Muscle layer of duodenum (tissue), 2 donors: ENCODE measurements around the gene OSBPL5.

ENCODE experiments used
- H3K27ac ChIP-seq: one replicate; pipeline ENCODE4 v1.7.0; 2013; ENCODE audit warnings: mild to moderate bottlenecking, low read length
- H3K27me3 ChIP-seq: one replicate; pipeline ENCODE4 v1.7.0; 2013; ENCODE audit warnings: low read depth, mild to moderate bottlenecking, control low read depth, low read length
- H3K36me3 ChIP-seq, 2 donors: one replicate each; pipeline ENCODE4 v1.7.0; 2013; ENCODE audit warnings: low read length in 2 of 2, control low read depth in 1 of 2, mild to moderate bottlenecking in 1 of 2; ENCODE audit not compliant: insufficient read depth in 2 of 2, control insufficient read depth in 1 of 2
- H3K4me1 ChIP-seq, 2 donors: one replicate each; pipeline ENCODE4 v1.7.0; 2013; ENCODE audit warnings: low read length in 2 of 2, mild to moderate bottlenecking in 2 of 2, control low read depth in 1 of 2, moderate library complexity in 1 of 2; ENCODE audit not compliant: insufficient read depth in 2 of 2, control insufficient read depth in 1 of 2
- H3K4me3 ChIP-seq, 2 donors: one replicate each; pipeline ENCODE4 v1.7.0; 2013; ENCODE audit warnings: low read length in 2 of 2, low read depth in 1 of 2, mild to moderate bottlenecking in 1 of 2
- H3K9me3 ChIP-seq, 2 donors: one replicate each; pipeline ENCODE4 v1.7.0; 2013; ENCODE audit warnings: low read length in 2 of 2, control low read depth in 1 of 2, mild to moderate bottlenecking in 1 of 2; ENCODE audit not compliant: control insufficient read depth in 1 of 2
- donor health status: healthy.

OSBPL5 gene

DNA sequence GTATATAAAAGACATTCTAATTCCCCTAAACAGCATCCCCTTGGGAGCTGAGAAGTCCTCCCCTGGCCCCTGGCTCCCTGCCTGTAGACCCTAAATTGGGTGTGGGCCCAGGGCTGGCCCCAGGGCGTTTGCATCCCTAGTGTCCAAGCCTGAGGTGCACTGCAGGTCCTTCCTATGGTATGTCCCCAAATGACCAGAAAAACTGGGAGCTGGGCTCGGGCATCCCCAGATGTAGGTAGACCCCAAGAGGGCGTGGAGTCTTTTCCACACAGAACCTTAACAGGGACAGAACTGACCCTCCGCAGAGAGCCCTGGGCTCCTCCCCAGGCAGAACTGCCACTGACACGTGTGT lies 782 bp upstream of the OSBPL5 start:
- H3K9me3 ChIP-seq, result no peaks in the 10 kb centered on the region
- H3K36me3 ChIP-seq, result no peaks in the 10 kb centered on the region
- no peak overlapping the region for H3K27ac ChIP-seq
- H3K4me3 ChIP-seq, result peak overlapping the region in 1 of 2 donors; percentile 87
- peaks cover 16 to 50% of the 10 kb centered on the region in 2 donors for H3K4me1 ChIP-seq
- no peaks in the 10 kb centered on the region for H3K27me3 ChIP-seq

DNA sequence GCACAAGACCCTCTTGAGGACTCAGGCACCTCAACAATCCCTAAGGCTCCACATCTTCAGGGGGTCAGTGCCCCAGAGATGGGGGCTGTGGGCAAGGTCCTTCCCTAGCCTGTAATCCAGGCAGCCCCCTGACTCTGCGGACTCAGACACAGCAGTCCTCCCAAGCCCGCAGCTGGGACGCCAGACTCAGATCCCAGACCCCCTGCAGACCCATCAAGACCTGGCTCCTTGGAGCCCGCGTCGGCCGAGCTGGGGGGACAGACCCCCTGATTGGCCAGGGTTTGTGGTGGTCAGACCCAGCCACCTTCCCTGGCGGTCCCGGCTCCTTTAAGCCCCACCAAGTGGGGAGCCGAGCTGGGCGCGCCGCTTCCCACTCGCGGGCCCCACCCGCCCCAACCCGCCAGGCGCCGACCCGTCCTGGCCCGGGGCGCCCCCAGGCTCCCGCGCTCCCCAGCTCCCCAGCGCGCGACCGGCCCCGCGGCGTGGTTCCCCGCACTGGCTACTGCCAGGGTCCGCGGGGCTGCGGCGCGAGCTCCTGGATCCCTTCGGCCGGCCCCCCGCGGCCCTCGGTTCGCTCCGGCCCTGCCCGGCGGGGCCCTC lies 458 bp downstream of the OSBPL5 start:
- Histone ChIP-seq H3K27me3 (no peaks in the 10 kb centered on the region), H3K9me3 (no peaks in the 10 kb centered on the region), H3K4me3 (peak overlapping the region; percentile 87), H3K36me3 (no peaks in the 10 kb centered on the region), H3K4me1 (peaks cover 19 to 46% of the 10 kb centered on the region in 2 donors), H3K27ac (peak overlapping the region; percentile 45)

DNA sequence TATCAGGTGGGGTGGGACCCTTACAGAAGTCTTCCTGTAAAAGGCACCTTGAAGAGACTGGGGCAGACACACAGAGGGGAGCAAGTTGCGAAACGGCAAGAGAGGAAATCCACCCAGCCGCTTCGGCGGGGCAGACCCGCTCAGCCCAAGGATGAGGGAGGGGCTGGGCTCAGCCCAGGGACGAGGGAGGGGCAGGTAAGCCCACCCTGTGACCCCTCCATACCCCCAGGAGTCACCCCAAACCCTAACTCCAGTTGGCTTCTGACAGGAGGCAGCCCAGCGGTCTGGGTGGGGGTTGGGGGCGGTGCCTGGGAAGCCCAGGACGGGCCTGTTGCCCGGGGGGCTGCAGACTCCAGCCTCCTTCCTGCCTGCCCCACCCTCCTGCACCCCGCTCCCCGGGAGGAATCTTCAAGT lies 965 bp downstream of the OSBPL5 start:
- Histone ChIP-seq H3K36me3 (no peaks in the 10 kb centered on the region), H3K27me3 (no peaks in the 10 kb centered on the region), H3K27ac (peak overlapping the region; percentile 45), H3K9me3 (no peaks in the 10 kb centered on the region), H3K4me1 (peaks cover 19 to 48% of the 10 kb centered on the region in 2 donors), H3K4me3 (peak overlapping the region; percentile 87)

DNA sequence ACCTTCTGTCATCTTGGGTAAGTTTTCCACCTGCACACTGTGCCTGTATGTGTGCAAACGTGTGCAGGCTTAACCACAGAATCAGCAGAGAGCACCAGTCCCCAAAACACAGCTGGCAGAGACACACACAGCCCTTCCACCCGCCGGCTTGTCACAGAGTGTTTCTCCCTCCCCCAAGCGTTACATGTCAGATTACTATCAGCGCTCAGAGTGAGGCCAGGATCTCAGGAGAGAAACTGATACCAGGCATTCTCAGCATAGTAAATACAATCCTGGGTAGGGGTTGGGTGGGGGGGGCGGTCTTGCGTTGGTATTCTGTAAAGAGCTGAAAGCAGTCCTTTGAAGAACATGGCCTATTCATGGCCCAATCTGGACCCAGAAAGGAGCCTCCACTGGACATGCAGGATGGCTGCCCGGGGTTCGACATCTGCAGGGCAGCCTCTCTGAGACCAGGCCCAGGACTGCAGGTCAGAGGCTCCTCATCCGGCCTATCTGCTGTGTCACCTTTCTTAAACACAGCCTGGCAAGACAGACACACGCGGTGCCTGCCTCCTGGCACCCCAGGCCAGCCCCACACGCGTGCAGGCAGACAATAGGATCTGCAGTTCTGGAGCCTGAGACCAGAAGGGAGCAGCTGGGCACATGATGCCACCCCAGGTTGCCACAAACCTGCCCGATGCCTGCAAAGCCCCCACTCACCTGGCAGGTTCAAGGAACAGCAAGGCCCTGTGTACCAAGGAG lies 1.7 kb downstream of the OSBPL5 start:
- Histone ChIP-seq H3K27ac (peak overlapping the region; percentile 45), H3K27me3 (no peaks in the 10 kb centered on the region), H3K4me3 (peak overlapping the region; percentile 87), H3K9me3 (no peaks in the 10 kb centered on the region), H3K36me3 (no peaks in the 10 kb centered on the region), H3K4me1 (peaks cover 19 to 51% of the 10 kb centered on the region in 2 donors)

DNA sequence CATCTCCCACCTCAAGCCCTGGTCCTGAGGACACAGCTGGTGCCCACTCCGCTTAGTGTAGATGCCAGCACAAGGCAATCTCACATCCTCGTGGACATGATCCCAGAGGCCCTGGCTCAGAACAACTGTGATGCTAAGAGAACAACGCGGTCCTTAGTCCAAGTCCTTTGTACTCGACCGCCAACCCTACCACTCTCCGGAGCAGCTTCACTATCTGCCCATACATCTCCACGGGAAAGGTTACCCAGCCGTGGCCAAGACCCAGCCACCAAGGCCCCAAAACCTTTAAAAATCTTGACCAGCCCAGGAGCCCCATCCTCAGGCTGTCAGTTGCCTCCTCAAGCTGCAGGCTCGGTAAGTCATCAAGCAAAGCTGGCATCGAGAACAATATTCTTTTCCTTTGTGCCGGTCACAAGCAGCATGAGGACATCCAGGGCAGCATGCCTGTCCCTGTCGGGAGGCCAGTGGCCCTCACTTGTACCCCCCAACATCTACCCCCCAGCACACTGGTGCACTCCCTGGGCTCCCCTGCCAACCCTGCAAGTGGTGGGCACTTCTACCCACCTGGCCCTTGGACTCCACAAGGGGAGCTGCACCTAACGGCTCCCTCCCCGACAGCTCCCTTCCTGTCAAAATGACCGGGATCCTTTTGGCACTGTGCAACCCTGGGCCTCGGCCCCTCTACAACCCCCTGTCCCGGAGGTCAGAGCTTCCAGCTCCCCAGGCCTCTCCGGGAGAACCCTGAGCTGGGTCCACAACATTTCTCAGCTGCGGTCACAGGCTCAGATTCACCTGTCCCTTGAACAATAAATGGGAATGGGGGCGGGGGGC lies 2.5 kb downstream of the OSBPL5 start:
- Histone ChIP-seq H3K27ac (peak overlapping the region; percentile 87), H3K4me3 (peak overlapping the region; percentile 30 to 71)

DNA sequence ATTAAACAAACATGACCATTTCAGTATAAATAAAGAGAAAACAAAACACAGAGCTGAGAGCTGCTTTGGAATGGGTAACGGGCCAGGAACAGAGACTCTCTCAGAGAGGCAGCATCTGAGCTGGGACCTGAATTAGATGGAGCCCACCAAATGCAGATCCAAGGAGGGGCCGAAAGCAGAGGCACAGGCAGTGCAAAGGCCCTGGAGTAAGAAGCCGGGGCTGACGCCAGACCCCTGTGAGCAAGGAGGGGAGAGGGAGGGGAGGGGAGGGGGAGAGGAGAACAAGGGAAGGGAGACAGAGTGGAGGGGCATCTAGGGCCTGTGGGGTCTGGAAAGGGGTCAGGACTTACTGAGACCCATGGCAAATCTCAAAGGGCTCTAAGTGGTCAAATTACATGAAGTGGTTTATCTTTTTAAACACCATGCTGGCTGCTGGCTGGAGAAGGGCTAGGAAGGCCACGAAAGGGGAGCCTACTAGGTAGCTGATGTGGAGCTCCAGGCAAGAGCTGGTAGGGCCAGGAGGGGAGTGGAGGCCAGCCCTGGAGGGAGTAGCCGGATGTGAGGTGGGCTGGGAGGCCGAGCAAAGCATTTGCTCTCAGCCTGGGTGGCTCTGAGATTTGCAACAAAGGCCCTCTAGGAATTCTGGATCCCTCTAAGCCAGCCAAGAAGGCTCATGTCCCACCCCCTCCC lies 3.2 kb downstream of the OSBPL5 start:
- H3K9me3 ChIP-seq, result no peaks in the 10 kb centered on the region
- peak overlapping the region in 1 of 2 donors; percentile 71 for H3K4me3 ChIP-seq
- H3K4me1 ChIP-seq, result peaks cover 22 to 67% of the 10 kb centered on the region in 2 donors
- H3K27ac ChIP-seq, result peak overlapping the region; percentile 87
- H3K27me3 ChIP-seq, result no peaks in the 10 kb centered on the region
- H3K36me3 ChIP-seq, result no peaks in the 10 kb centered on the region

More for the DNA sequence above, 2.5 kb downstream of the OSBPL5 start:
- Histone ChIP-seq H3K27me3 (no peaks in the 10 kb centered on the region), H3K36me3 (no peaks in the 10 kb centered on the region), H3K4me1 (peaks cover 19 to 59% of the 10 kb centered on the region in 2 donors), H3K9me3 (no peaks in the 10 kb centered on the region)

DNA sequence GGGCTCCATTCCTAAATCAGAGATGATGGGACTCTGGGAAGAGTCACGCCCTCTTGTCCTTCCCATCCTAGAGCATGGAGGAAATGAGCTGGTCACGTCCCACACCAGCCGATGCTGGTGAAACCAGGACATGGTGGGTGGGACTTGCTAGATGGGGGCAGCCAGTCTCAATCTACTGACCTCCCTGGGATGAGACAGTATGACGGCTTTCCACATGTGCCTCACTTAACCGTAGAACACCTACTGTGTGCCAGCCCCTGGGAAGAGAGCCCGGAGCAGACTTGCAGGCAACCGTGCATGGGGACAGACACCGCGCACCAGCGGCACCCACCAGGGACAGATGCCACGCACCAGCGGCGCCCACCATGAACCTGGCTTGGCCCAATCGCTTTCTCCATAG lies 3.8 kb downstream of the OSBPL5 start:
- H3K36me3 ChIP-seq, result no peaks in the 10 kb centered on the region
- no peaks in the 10 kb centered on the region for H3K27me3 ChIP-seq
- H3K4me1 ChIP-seq, result peaks cover 26 to 72% of the 10 kb centered on the region in 2 donors
- H3K4me3 ChIP-seq, result peak overlapping the region; percentile 62 to 71
- peak overlapping the region; percentile 87 for H3K27ac ChIP-seq
- no peaks in the 10 kb centered on the region for H3K9me3 ChIP-seq

DNA sequence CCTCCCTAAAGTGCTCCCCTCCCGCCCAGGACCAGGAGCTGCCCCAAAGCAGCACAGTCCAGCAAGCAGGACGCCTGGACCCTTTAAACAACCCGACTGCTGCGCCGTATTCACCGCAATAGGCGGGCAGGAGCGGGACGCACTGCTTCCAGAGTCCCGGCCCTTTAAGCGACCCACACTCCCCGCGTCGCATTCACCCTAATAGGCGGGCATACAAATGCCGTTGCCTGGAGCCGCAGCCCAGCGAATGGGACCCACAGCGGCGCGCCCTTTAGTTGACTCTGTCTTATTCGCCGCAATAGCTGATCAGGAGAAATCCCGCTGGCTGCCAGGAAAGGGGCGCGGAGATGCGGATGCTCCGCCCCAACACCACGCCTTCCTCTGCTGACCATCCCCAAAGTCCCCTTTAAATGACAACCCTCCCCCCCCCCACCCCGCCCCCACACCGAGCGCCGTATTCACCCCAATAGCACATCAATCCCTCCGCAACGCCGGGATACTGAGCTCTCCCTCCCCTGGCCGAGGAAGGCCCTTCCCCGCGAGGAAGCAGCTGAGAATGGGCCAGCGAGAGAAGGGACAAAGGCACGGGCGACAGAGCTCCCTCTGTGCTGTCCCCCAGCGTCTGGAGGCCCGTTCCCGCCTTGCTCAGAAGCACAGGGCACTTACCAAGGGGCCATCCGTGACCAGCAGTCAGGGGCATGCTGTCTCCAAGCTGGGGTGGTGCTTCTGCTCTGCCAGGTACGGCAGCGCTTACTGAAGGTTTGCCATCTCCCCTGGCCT lies 4.7 kb downstream of the OSBPL5 start:
- Histone ChIP-seq H3K27ac (peak overlapping the region; percentile 87), H3K9me3 (no peaks in the 10 kb centered on the region), H3K4me1 (peaks cover 26 to 80% of the 10 kb centered on the region in 2 donors), H3K36me3 (no peaks in the 10 kb centered on the region), H3K27me3 (no peaks in the 10 kb centered on the region), H3K4me3 (peak overlapping the region; percentile 62 to 71)

DNA sequence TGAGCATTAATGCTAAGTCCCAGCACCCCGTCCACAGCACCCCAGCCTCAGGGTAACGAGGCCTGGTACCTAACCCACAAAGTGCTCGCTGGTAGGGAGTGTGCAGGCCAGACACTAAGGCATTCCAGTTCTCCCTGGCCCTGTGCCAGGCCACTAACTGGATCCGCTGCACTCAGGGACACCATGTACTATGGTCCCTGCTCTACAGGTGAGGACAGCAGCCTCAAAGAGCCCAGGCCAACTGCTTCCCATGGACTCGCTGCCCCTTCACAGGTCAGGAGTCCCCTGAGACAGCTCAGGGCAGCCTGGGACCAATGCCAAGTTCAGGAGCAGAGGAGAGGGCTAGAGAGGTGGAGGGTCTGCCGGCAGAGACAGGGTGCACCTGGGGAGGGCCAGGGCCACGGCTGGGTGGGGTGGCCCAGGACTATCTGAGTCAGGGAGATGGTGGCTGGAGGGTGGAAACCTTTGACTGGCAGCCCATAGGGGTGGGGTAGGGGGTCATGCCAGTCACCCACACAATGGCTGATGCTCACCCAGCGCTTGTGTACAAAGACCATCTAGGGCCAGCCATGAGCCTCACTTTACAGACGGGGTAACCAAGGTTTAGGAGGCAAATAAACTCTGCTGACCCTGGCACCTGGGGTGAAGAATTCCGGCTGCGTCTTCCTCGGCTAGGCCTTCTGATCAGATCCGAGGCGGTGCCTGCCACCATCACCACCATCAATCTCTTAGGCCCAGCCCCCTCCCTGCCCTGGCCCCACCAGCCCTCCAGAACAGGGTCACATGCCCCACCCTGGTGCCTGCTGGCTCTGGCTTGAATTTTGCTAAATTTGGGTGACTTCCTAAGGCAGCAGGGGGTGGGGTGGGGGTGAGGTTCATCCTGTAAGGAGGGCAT lies 5.6 kb downstream of the OSBPL5 start:
- Histone ChIP-seq H3K9me3 (no peaks in the 10 kb centered on the region), H3K4me3 (peak overlapping the region; percentile 47 to 71), H3K36me3 (no peaks in the 10 kb centered on the region), H3K4me1 (peaks cover 26 to 87% of the 10 kb centered on the region in 2 donors), H3K27me3 (no peaks in the 10 kb centered on the region), H3K27ac (peak overlapping the region; percentile 75)

DNA sequence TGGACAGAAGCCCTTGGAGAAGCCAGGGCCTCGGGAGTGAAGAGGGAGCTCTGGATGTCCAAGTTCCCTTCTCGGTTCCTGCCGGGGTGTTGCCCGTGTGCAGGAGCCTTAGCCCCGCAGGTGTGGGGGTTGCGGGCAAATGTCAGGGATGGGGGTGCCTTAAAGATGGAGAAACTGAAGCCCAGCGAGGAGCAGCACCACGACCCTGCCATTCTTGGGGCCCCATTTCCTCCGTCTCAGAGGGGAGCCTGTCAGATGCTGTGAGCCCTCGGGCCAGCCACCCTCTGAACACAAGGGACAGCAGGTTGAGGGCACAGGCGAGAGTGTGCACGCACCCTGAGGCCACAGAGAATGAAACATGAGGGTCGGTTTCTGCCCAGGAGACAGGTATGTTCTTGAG lies 6.3 kb downstream of the OSBPL5 start:
- H3K4me1 ChIP-seq, result peaks cover 28 to 92% of the 10 kb centered on the region in 2 donors
- peak overlapping the region in 1 of 2 donors; percentile 71 for H3K4me3 ChIP-seq
- no peaks in the 10 kb centered on the region for H3K27me3 ChIP-seq
- H3K27ac ChIP-seq, result peak overlapping the region; percentile 4
- H3K36me3 ChIP-seq, result no peaks in the 10 kb centered on the region
- no peaks in the 10 kb centered on the region for H3K9me3 ChIP-seq
